Body of pancreas (tissue), 4 donors: ENCODE data around the gene DNAH10.

Experiments
- POLR2A ChIP-seq, 3 donors: fragments of 450-650 bp; IDR thresholded peaks; one replicate each; pipeline ENCODE4 v1.6.1; 2016; ENCODE audit warnings: antibody characterized with exemption in 3 of 3, mild to moderate bottlenecking in 2 of 3
- TF ChIP-seq, protein P1 (sequence below), 7 experiments: fragments of 450-650 bp in 4 of 7; fragments of 200-600 bp in 3 of 7; sonication (generic) in 3 of 7; IDR thresholded peaks; one replicate each; pipeline ENCODE4 v1.5.1; 2016 to 2019; ENCODE audit warnings: antibody characterized with exemption in 7 of 7

DNA sequence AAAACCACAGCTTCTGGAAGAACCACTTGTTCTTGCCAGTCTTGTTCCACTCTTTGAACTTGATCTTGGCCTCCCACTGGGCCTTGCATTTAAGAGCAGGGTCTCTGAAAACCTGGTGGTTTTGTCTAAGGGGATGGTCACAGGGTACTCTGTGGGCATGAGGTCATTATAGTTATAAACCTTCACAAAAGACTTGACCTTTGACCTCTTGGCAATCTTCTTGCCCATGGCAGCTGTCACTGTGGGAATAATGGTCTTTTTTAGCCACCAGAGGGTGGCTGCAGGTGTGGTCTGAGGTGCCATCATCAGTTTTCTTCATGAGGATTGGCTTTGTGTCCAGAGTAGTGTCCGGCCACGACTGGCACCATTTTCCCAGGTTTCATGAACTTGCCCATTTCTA lies 40.9 kb upstream of the DNAH10 start:
- no peak for TF ChIP-seq POLR2A (IDR thresholded peaks at IDR 0.05)
- TF ChIP-seq, protein P1, sequence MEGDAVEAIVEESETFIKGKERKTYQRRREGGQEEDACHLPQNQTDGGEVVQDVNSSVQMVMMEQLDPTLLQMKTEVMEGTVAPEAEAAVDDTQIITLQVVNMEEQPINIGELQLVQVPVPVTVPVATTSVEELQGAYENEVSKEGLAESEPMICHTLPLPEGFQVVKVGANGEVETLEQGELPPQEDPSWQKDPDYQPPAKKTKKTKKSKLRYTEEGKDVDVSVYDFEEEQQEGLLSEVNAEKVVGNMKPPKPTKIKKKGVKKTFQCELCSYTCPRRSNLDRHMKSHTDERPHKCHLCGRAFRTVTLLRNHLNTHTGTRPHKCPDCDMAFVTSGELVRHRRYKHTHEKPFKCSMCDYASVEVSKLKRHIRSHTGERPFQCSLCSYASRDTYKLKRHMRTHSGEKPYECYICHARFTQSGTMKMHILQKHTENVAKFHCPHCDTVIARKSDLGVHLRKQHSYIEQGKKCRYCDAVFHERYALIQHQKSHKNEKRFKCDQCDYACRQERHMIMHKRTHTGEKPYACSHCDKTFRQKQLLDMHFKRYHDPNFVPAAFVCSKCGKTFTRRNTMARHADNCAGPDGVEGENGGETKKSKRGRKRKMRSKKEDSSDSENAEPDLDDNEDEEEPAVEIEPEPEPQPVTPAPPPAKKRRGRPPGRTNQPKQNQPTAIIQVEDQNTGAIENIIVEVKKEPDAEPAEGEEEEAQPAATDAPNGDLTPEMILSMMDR (IDR thresholded peaks at IDR 0.05): no peak
